K562 (cell line): Measurements from ENCODE around the gene TSPAN18. TPM values are rescaled to one million over a fixed set of nuclear protein-coding genes. Genes with fewer than 3 reads are reported as not detected.

ENCODE experiments used
- ATAC-seq: fragments of 200-7000 bp; cut with Tn5 transposase; 3 replicates; pipeline ENCODE4 v1.9.1; 2020; ENCODE audit warnings: moderate library complexity
- BruUV-seq: library from RNA; stranded (reverse); fragments of 400-500 nt; replicated peaks from 2 replicates; lab custom pipeline; 2021; lab: Mats Ljungman, UMichigan
- CTCF ChIA-PET: fragments of 300-600 bp; formaldehyde crosslinking; extraction: SDS; loops from one replicate; lab custom pipeline; 2021; ENCODE audit warnings: low intra/inter-chr PET ratio; lab: Yijun Ruan, JAX
- POLR2A ChIA-PET: fragments of 300-600, 350-650 bp; sonication (Branson Sonifier 250); formaldehyde crosslinking; extraction: SDS; loops from one replicate; lab custom pipeline; 2021; ENCODE audit warnings: antibody characterized with exemption, inconsistent platforms; lab: Yijun Ruan, JAX
- DNase-seq, 4 experiments: peaks; one replicate each; pipeline versions ENCODE4 v3.0.0 to v3.0.0-alpha.2; 2011 to 2018; ENCODE audit warnings: low spot score in 3 of 4, mixed read lengths in 3 of 4; ENCODE audit errors: extremely low read depth in 1 of 4
- FAIRE-seq: peaks from 2 replicates; lab custom pipeline; 2011; peaks lifted over from hg19 to GRCh38; lab: Jason Lieb, UNC
- H2AFZ ChIP-seq: 2 replicates; pipeline ENCODE4 v1.6.0; 2011; ENCODE audit warnings: low read depth, low read length, control low read depth, inconsistent platforms
- H3K27ac ChIP-seq: fragments of 200-600 bp; 3 replicates; pipeline ENCODE4 v1.8.0; 2011; ENCODE audit warnings: low read depth, mild to moderate bottlenecking, control low read depth, inconsistent platforms, low read length, moderate library complexity, mixed read lengths; ENCODE audit errors: extremely low read depth
- H3K27me3 ChIP-seq, 2 experiments: fragments of 300-600 bp in 1 of 2; 2 replicates in 1 of 2; 3 replicates in 1 of 2; pipeline versions ENCODE4 v1.6.0 to v1.8.0; 2011; ENCODE audit warnings: inconsistent platforms in 2 of 2, low read length in 2 of 2, mild to moderate bottlenecking in 1 of 2, mixed read lengths in 1 of 2, moderate library complexity in 1 of 2; ENCODE audit not compliant: control insufficient read depth in 2 of 2, insufficient read depth in 2 of 2
- H3K36me3 ChIP-seq: fragments of 300-600 bp; 3 replicates; pipeline ENCODE4 v1.8.0; 2011; ENCODE audit warnings: mild to moderate bottlenecking, low read length, inconsistent platforms; ENCODE audit not compliant: control insufficient read depth, insufficient read depth
- H3K4me1 ChIP-seq, 2 experiments: fragments of 200-600 bp in 1 of 2; replicated peaks in 1 of 2; 2 replicates in 1 of 2; 3 replicates in 1 of 2; pipeline versions ENCODE4 v1.5.1 to v1.8.0; 2011; ENCODE audit warnings: inconsistent platforms in 2 of 2, low read length in 2 of 2, mild to moderate bottlenecking in 1 of 2, mixed read lengths in 1 of 2, moderate library complexity in 1 of 2; ENCODE audit not compliant: control insufficient read depth in 2 of 2, insufficient read depth in 2 of 2
- H3K4me2 ChIP-seq: 2 replicates; pipeline ENCODE4 v1.6.1; 2011; ENCODE audit warnings: low read length, control low read depth, inconsistent platforms, mixed read lengths; ENCODE audit not compliant: insufficient read depth
- H3K4me3 ChIP-seq: fragments of 200-600 bp; sonication (generic), shearing (Covaris generic); 2 replicates; pipeline ENCODE4 v1.5.1; 2016; ENCODE audit warnings: control low read depth, inconsistent platforms
- H3K79me2 ChIP-seq: fragments of 200-600 bp; 3 replicates; pipeline ENCODE4 v1.8.0; 2011; ENCODE audit warnings: low read length, inconsistent platforms; ENCODE audit not compliant: control insufficient read depth, insufficient read depth
- H3K9ac ChIP-seq, 2 experiments: 2 replicates each; pipeline versions ENCODE4 v1.6.0 to v1.6.1; 2011; ENCODE audit warnings: low read depth in 2 of 2, low read length in 2 of 2, control low read depth in 1 of 2, inconsistent platforms in 1 of 2, mild to moderate bottlenecking in 1 of 2, mixed read lengths in 1 of 2; ENCODE audit not compliant: insufficient read depth in 1 of 2
- H3K9me1 ChIP-seq: one replicate; pipeline ENCODE4 v1.6.0; 2011; ENCODE audit warnings: inconsistent platforms, mild to moderate bottlenecking, low read length, moderate library complexity; ENCODE audit not compliant: control insufficient read depth, insufficient read depth
- H3K9me3 ChIP-seq: replicated peaks from 2 replicates; pipeline ENCODE4 v1.5.1; 2011; ENCODE audit warnings: low read depth, low read length, inconsistent platforms; ENCODE audit not compliant: control insufficient read depth, insufficient read depth
- H4K20me1 ChIP-seq: replicated peaks from 2 replicates; pipeline ENCODE4 v1.6.1; 2011; ENCODE audit warnings: low read length, inconsistent platforms, mixed read lengths; ENCODE audit not compliant: control insufficient read depth, insufficient read depth
- BCOR ChIP-seq: fragments of 450-650 bp; IDR thresholded peaks from 2 replicates; pipeline ENCODE4 v1.6.1; 2016
- CBX1 ChIP-seq: sonication (generic); IDR thresholded peaks from 2 replicates; pipeline ENCODE4 v1.6.1; 2016; ENCODE audit warnings: antibody characterized with exemption, low read depth, mild to moderate bottlenecking
- KDM1A ChIP-seq, 2 experiments: fragments of 450-650 bp; IDR thresholded peaks; 2 replicates each; pipeline ENCODE4 v1.6.1; 2016; ENCODE audit warnings: mild to moderate bottlenecking in 2 of 2
- RBM25 ChIP-seq: fragments of 200-400 bp; formaldehyde crosslinking; IDR thresholded peaks from 2 replicates; pipeline ENCODE4 v1.6.1; 2018; ENCODE audit warnings: low read length, low read depth, moderate library complexity; ENCODE audit not compliant: severe bottlenecking
- WGBS: fragments of 100-300 bp; shearing (Covaris generic); methylation state at CpG from one replicate; pipeline ENCODE4 v1.1.6; 2016; ENCODE audit warnings: low coverage, mixed read lengths; ENCODE audit not compliant: insufficient coverage; ENCODE audit errors: missing lambda C conversion rate; 5-methylcytosine and 5-hydroxymethylcytosine counted together
- in situ Hi-C: fragments of 300-500 bp; cut with MboI; formaldehyde crosslinking; loops from 4 replicates; pipeline ENCODE4 v1.15.0; 2018; ENCODE audit warnings: inconsistent platforms, mixed read lengths
- intact Hi-C: fragments of 100-400 bp; cut with micrococcal nuclease; formaldehyde crosslinking; loops from 2 replicates; pipeline ENCODE4 v1.14.2; 2022
- polyA plus RNA-seq, 8 experiments: library from polyadenylated mRNA; depleted of rRNA in 4 of 8; stranded (reverse) in 5 of 8; unstranded in 3 of 8; fragments of >200 nt; fragmentation: Nextera tagmentation in 2 of 8; fragmentation: Illumina TruSeq in 1 of 8; extraction: Ambion mirVana in 2 of 8; extraction: Trizol in 1 of 8; gene quantifications; 2 replicates each; pipeline versions ENCODE4 v1.2.1 to v1.2.3, GENCODE V29; 2011 to 2014; ENCODE audit warnings: inconsistent platforms in 1 of 8, missing spikeins in 1 of 8
- total RNA-seq, 7 experiments: library from RNA; depleted of rRNA in 6 of 7; stranded (reverse); fragments of >200 nt in 6 of 7; fragmentation: Illumina TruSeq in 2 of 7; extraction: Trizol in 2 of 7; gene quantifications; 2 replicates each; pipeline versions ENCODE4 v1.2.1 to v1.2.3, GENCODE V29; 2011 to 2021; ENCODE audit warnings: low replicate concordance in 1 of 7

Gene TSPAN18
- total and polyA plus RNA-seq, 9 of the 15 experiments (the other 6 are each of a cell fraction or from before 2014, with no cell fraction given), result 0.17 to 0.35 (median 0.22) TPM; not detected in 4

- FAIRE-seq, result no peak
- Histone ChIP-seq H3K27ac (no peak overlapping the region), H3K79me2 (no peaks in the 10 kb centered on the region), H3K9me3 (no peaks in the 10 kb centered on the region), H3K9ac (no peak overlapping the region; a peak in 1 of 4 replicates), H3K4me1 (peaks cover 0 to 16% of the 10 kb centered on the region in 2 experiments; a peak in 3 of 5 replicates), H3K4me2 (no peak overlapping the region; the same call in 1 of the 2 replicates), H2AFZ (no peak overlapping the region), H3K27me3 (0 out of 5 replicates have a peak, but pooled peaks cover 0 to 6% of the 10 kb centered on the region in 2 experiments), H3K9me1 (no peaks in the 10 kb centered on the region), H4K20me1 (peaks cover 7% of the 10 kb centered on the region; the same call in 1 of the 2 replicates), H3K36me3 (no peaks in the 10 kb centered on the region), H3K4me3 (no peak overlapping the region)
- WGBS, result 56% methylated on average over 3 of the region's 3 CpGs
- ChIA-PET CTCF (no interaction called here), POLR2A (no interaction called here)
- BruUV-seq, result no TSS peak
- in situ Hi-C loops, result no loop called here
- no peak for ATAC-seq
- no peak for DNase-seq
- TF ChIP-seq RBM25 (peak; percentile 58), BCOR (peak; percentile 62; the same call in 1 of the 2 replicates), KDM1A (IDR thresholded peaks at IDR 0.05) (0 out of 4 replicates have a peak, but pooled peaks of 1 of the 2 experiments have one; percentile 4), CBX1 (no peak)
- intact Hi-C loops, result no loop called here
These were observed 38.9 kb downstream of the TSPAN18 start for GRCh38 chr11:44765676-44766075.
